PFSK-1 (cell line): ENCODE measurements around the gene CCR4.

ENCODE experiments used
- FOXP2 ChIP-seq: optimal IDR thresholded peaks from 2 replicates; pipeline ENCODE3; 2011; ENCODE audit warnings: borderline replicate concordance, control low read depth, inconsistent platforms; ENCODE audit not compliant: insufficient read depth; ENCODE audit errors: extremely low read length, extremely low read depth
- SIN3A ChIP-seq: IDR thresholded peaks from 2 replicates; pipeline ENCODE4 v1.6.1; 2012; ENCODE audit warnings: mild to moderate bottlenecking, low read length, moderate library complexity, borderline replicate concordance; ENCODE audit not compliant: insufficient read depth

DNA sequence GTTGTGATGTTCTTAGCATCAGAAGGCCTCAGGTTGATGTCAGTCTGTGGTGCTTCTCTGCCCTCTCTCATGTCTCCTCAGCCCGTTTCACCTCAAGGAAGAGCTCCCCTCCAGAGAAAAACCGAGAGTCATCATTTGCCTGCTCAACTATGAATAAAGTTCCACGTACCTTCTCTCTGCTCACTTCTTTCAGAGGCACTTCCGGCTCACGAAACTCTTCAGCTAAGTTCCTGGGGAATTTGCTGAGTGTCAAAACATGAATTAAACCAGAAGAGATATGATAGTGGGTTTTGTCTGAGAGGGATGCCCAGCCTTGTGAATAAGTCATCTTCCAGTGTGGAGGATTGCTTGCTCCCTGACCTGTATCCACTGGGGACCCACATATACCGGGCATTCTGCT, 37.7 kb downstream of the CCR4 start:
- no peak for TF ChIP-seq FOXP2
- TF ChIP-seq SIN3A, result no peak
